Adrenal gland (tissue), 12 donors: ENCODE measurements around the gene DOK6. TPM values are rescaled to one million over a fixed set of nuclear protein-coding genes. Genes with fewer than 3 reads are reported as not detected.

Experiments used
- DNase-seq, 7 donors: peaks; one replicate each; pipeline ENCODE4 v3.0.0-alpha.2; 2019 to 2020
- H3K27ac ChIP-seq, 5 donors: fragments of 200-600 bp; sonication (generic) in 4 of 5; 1 replicate in 3 of 5; 2 replicates in 2 of 5; pipeline versions ENCODE4 v1.5.1 to v1.8.0; 2016 to 2020; ENCODE audit warnings: mild to moderate bottlenecking in 1 of 5
- H3K27me3 ChIP-seq: fragments of 200-600 bp; 2 replicates; pipeline ENCODE4 v1.8.0; 2021
- H3K36me3 ChIP-seq, 2 donors: fragments of 200-600 bp; replicated peaks in 1 of 2; 1 replicate in 1 of 2; 2 replicates in 1 of 2; pipeline versions ENCODE4 v1.5.1 to v1.8.0; 2018 to 2022
- H3K4me1 ChIP-seq, 2 donors: fragments of 200-600 bp; replicated peaks in 1 of 2; 1 replicate in 1 of 2; 2 replicates in 1 of 2; pipeline versions ENCODE4 v1.5.1 to v1.8.0; 2018 to 2021
- H3K4me3 ChIP-seq, 4 donors: fragments of 200-600 bp; sonication (generic) in 3 of 4; one replicate each; pipeline ENCODE4 v1.5.1; 2016 to 2018
- H3K9me3 ChIP-seq, 3 donors: fragments of 200-600 bp; sonication (generic) in 1 of 3; replicated peaks in 1 of 3; 1 replicate in 2 of 3; 2 replicates in 1 of 3; pipeline versions ENCODE4 v1.5.1 to v1.8.0; 2016 to 2021
- POLR2A ChIP-seq, 2 donors: fragments of 450-650 bp; IDR thresholded peaks; one replicate each; pipeline ENCODE4 v1.6.1; 2017; ENCODE audit warnings: antibody characterized with exemption in 2 of 2, mild to moderate bottlenecking in 2 of 2, moderate library complexity in 1 of 2
- WGBS, 4 donors: extraction: QIAGEN DNeasy Blood & Tissue Kit in 2 of 4; methylation state at CpG; one replicate each; pipeline versions ENCODE4 v1.1.5 to v1.1.7; 2013 to 2017; 5-methylcytosine and 5-hydroxymethylcytosine counted together
- intact Hi-C, 2 donors: fragments of 100-400 bp; cut with DNase I; formaldehyde crosslinking; loops; one replicate each; pipeline versions ENCODE4 v1.14.1 to v1.15.0; 2022 to 2023
- polyA plus RNA-seq, 3 donors: library from polyadenylated mRNA; stranded (reverse); fragments of 200-250 nt in 2 of 3; fragments of 350-450 nt in 1 of 3; fragmentation: Illumina TruSeq in 1 of 3; extraction: RNeasy Lipid Tissue Mini Kit (QIAGEN cat#74804) in 1 of 3; gene quantifications; one replicate each; pipeline ENCODE4 v1.2.3, GENCODE V29; 2013 to 2014
- total RNA-seq, 9 donors: library from RNA; depleted of rRNA in 4 of 9; stranded (reverse); fragments of >200 nt in 4 of 9; fragments of 120-200 nt in 1 of 9; fragmentation: NEBNext Ultra II Directional in 1 of 9; extraction: Animal tissue kit (Norgen Biotek cat#: 25700) in 1 of 9; gene quantifications; one replicate each; pipeline versions ENCODE4 v1.1.0 to v1.2.4, GENCODE V29; 2013 to 2023
- TF ChIP-seq, protein P1 (sequence below), 6 experiments: fragments of 450-650 bp in 4 of 6; fragments of 200-600 bp in 2 of 6; sonication (generic) in 1 of 6; IDR thresholded peaks; 1 replicate in 5 of 6; 2 replicates in 1 of 6; pipeline versions ENCODE4 v1.5.1 to v1.8.0; 2016 to 2021; ENCODE audit warnings: antibody characterized with exemption in 6 of 6, mild to moderate bottlenecking in 2 of 6, moderate library complexity in 1 of 6
- donor health status: healthy with polysubstance abuse.
- donor health status: Bipolar disorder and iron deficiency.
- donor health status: DM: yes; HTN: yes; CAD: no.
- donor health status: DM: no; HTN: no; CAD: no.
- donor health status: DM: no; HTN: no; CAD: no.
- donor health status: DM: yes; HTN: yes; CAD: no.

Gene DOK6
- total and polyA plus RNA-seq, 12 donors = 0.24 to 4.5 (median 0.76) TPM

GRCh38 chr18:69635482-69635881, 234.8 kb downstream of the DOK6 start:
- TF ChIP-seq, protein P1, sequence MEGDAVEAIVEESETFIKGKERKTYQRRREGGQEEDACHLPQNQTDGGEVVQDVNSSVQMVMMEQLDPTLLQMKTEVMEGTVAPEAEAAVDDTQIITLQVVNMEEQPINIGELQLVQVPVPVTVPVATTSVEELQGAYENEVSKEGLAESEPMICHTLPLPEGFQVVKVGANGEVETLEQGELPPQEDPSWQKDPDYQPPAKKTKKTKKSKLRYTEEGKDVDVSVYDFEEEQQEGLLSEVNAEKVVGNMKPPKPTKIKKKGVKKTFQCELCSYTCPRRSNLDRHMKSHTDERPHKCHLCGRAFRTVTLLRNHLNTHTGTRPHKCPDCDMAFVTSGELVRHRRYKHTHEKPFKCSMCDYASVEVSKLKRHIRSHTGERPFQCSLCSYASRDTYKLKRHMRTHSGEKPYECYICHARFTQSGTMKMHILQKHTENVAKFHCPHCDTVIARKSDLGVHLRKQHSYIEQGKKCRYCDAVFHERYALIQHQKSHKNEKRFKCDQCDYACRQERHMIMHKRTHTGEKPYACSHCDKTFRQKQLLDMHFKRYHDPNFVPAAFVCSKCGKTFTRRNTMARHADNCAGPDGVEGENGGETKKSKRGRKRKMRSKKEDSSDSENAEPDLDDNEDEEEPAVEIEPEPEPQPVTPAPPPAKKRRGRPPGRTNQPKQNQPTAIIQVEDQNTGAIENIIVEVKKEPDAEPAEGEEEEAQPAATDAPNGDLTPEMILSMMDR (IDR thresholded peaks at IDR 0.05) = no peak
- TF ChIP-seq POLR2A (IDR thresholded peaks at IDR 0.05) = no peak
- intact Hi-C loops = no loop called here

GRCh38 chr18:69636529-69637301, 236.0 kb downstream of the DOK6 start:
- intact Hi-C loops = no loop called here
- TF ChIP-seq POLR2A (IDR thresholded peaks at IDR 0.05) = no peak
- H3K36me3 ChIP-seq = no peaks in the 10 kb centered on the region
- no peak for DNase-seq
- no peaks in the 10 kb centered on the region for H3K4me1 ChIP-seq
- H3K4me3 ChIP-seq = no peak overlapping the region
- H3K27me3 ChIP-seq = no peaks in the 10 kb centered on the region
- no peaks in the 10 kb centered on the region for H3K9me3 ChIP-seq
- H3K27ac ChIP-seq = no peak overlapping the region
- 85 to 91% (median 89%) methylated on average over 6 of the region's 6 CpGs for WGBS, 4 donors

More at GRCh38 chr18:69635482-69635881, 234.8 kb downstream of the DOK6 start:
- 85 to 95% (median 86%) methylated on average over 2 of the region's 2 CpGs for WGBS, 4 donors
- H3K4me3 ChIP-seq = no peak overlapping the region
- no peaks in the 10 kb centered on the region for H3K4me1 ChIP-seq
- no peak overlapping the region for H3K27ac ChIP-seq
- no peak for DNase-seq
- H3K36me3 ChIP-seq = no peaks in the 10 kb centered on the region
- H3K9me3 ChIP-seq = no peaks in the 10 kb centered on the region
- H3K27me3 ChIP-seq = no peaks in the 10 kb centered on the region

- intact Hi-C loops = no loop called here
- 0 to 92% (median 68%) methylated on average over 1 of the region's 1 CpG for WGBS, 4 donors
- Histone ChIP-seq H3K36me3 (no peaks in the 10 kb centered on the region), H3K4me1 (no peaks in the 10 kb centered on the region), H3K9me3 (no peaks in the 10 kb centered on the region), H3K27ac (no peak overlapping the region), H3K27me3 (no peaks in the 10 kb centered on the region), H3K4me3 (no peak overlapping the region)
- no peak for TF ChIP-seq POLR2A (IDR thresholded peaks at IDR 0.05)
- TF ChIP-seq, protein P1 (IDR thresholded peaks at IDR 0.05) = no peak
- DNase-seq = no peak
These were observed 237.4 kb downstream of the DOK6 start for GRCh38 chr18:69638056-69638455.

GRCh38 chr18:69647702-69648101, 247.0 kb downstream of the DOK6 start:
- TF ChIP-seq, protein P1 (IDR thresholded peaks at IDR 0.05) = no peak
- TF ChIP-seq POLR2A (IDR thresholded peaks at IDR 0.05) = no peak

GRCh38 chr18:69648486-69648885, 247.8 kb downstream of the DOK6 start:
- Histone ChIP-seq H3K4me1 (no peaks in the 10 kb centered on the region), H3K4me3 (no peak overlapping the region), H3K27ac (no peak overlapping the region), H3K9me3 (peaks cover 0 to 12% (median 0%) of the 10 kb centered on the region in 3 donors), H3K36me3 (no peaks in the 10 kb centered on the region), H3K27me3 (no peaks in the 10 kb centered on the region)
- DNase-seq = no peak
- no peak for TF ChIP-seq POLR2A (IDR thresholded peaks at IDR 0.05)
- TF ChIP-seq, protein P1 (IDR thresholded peaks at IDR 0.05) = no peak
- intact Hi-C loops = no loop called here
- 55 to 66% (median 61%) methylated on average over 3 of the region's 3 CpGs for whole genome bisulfite sequencing, 4 donors

More at GRCh38 chr18:69647702-69648101, 247.0 kb downstream of the DOK6 start:
- Histone ChIP-seq H3K27ac (no peak overlapping the region), H3K4me1 (no peaks in the 10 kb centered on the region), H3K4me3 (no peak overlapping the region), H3K27me3 (no peaks in the 10 kb centered on the region), H3K36me3 (no peaks in the 10 kb centered on the region), H3K9me3 (peaks cover 0 to 12% (median 0%) of the 10 kb centered on the region in 3 donors)
- WGBS, 4 donors = 70 to 87% (median 75%) methylated on average over 3 of the region's 3 CpGs
- DNase-seq = no peak
- intact Hi-C loops = no loop called here
